Omental fat pad (tissue), 4 donors: Measurements from ENCODE around the gene JAZF1. TPM values are rescaled to one million over a fixed set of nuclear protein-coding genes. Genes with fewer than 3 reads are reported as not detected.
"Not testable (repeated sequence)": the region's sequence is repeated elsewhere in the genome, so short reads cannot be mapped to it uniquely, and the experiment has no call there.

Source experiments
- ATAC-seq: fragments of 150-250 bp; one replicate; pipeline ENCODE4 v1.9.1; 2016; ENCODE audit warnings: mild to moderate bottlenecking, moderate library complexity; ENCODE audit not compliant: low FRiP score
- DNase-seq: peaks from one replicate; pipeline ENCODE4 v3.0.0-alpha.2; 2019; ENCODE audit warnings: low spot score
- total RNA-seq, 4 donors: library from RNA; depleted of rRNA; stranded (reverse); fragments of >200 nt; gene quantifications; one replicate each; pipeline ENCODE4 v1.1.0, GENCODE V29; 2016
- TF ChIP-seq, protein P1 (sequence below), 3 donors: fragments of 450-650 bp; IDR thresholded peaks; one replicate each; pipeline ENCODE4 v1.5.1; 2016 to 2017; ENCODE audit warnings: antibody characterized with exemption in 3 of 3, mild to moderate bottlenecking in 3 of 3, moderate library complexity in 2 of 3

JAZF1 gene
- total RNA-seq, 4 donors from 2014 or later: 12.1 to 15.3 (median 12.8) TPM

DNA sequence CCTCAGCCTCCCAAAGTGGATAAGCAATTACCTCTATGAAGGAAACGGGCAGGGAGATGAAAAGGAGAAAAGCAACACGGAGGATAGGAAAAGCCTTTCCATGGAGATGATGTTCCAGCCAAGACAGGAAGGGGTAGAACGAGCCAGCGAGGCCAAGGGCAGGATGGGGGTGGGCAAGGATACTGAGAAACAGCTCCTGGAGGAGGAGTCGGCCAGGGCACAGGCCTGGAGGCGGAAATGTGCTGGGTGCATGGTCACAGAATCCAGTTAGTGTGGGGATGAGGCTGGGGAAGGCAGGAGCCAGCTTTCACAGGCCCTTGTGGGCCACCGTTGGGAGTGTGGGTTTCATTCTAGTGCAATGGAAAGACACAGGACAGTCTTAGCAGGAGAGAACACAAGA is 162.6 kb downstream of the JAZF1 start:
- TF ChIP-seq, protein P1, sequence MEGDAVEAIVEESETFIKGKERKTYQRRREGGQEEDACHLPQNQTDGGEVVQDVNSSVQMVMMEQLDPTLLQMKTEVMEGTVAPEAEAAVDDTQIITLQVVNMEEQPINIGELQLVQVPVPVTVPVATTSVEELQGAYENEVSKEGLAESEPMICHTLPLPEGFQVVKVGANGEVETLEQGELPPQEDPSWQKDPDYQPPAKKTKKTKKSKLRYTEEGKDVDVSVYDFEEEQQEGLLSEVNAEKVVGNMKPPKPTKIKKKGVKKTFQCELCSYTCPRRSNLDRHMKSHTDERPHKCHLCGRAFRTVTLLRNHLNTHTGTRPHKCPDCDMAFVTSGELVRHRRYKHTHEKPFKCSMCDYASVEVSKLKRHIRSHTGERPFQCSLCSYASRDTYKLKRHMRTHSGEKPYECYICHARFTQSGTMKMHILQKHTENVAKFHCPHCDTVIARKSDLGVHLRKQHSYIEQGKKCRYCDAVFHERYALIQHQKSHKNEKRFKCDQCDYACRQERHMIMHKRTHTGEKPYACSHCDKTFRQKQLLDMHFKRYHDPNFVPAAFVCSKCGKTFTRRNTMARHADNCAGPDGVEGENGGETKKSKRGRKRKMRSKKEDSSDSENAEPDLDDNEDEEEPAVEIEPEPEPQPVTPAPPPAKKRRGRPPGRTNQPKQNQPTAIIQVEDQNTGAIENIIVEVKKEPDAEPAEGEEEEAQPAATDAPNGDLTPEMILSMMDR (IDR thresholded peaks at IDR 0.05): no peak
- no peak for ATAC-seq
- DNase-seq: no peak

DNA sequence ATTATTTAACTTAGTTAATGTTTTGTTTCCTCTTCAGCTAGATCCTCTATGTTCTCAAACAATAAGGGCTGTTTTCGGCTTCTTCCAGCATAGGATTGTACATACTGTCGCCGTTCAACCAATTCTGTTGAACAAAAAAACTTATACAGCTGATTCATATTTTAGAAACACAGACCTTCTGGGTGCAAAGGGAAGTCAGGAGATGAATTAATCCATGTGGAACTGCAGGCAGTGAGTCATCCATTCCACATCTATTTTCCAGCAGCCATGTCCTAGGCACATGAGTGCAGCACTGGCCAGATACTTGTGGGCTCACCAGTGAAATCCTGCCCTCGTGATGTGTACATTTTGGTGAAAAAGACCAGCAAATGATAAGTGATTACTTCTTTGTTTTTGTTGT is 163.2 kb downstream of the JAZF1 start:
- ATAC-seq (no peak), DNase-seq (no peak)
- TF ChIP-seq, protein P1 (IDR thresholded peaks at IDR 0.05): no peak

- no peak for DNase-seq
- ATAC-seq: no peak
- TF ChIP-seq, protein P1 (IDR thresholded peaks at IDR 0.05): no peak
Observed at GRCh38 chr7:28016297-28016696, 164.3 kb downstream of the JAZF1 start.

DNA sequence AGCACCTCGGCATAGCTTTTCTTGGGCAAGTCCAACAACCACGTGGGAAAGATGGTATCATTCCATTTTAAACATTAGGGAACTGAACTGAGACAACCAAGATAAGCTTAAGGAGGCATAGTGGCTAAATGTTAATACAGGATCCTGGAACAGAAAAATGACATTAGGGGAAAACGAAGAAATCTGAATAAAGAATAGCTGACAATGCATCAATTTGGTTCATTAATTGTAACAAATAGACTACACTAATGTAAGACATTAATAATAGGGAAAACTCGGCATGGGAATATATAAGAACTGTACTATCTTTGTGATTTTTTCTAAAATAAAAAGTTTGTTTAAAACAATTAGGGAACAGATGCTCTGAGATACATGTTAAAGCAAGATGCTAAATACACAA is 165.4 kb downstream of the JAZF1 start:
- TF ChIP-seq, protein P1 (IDR thresholded peaks at IDR 0.05): no peak
- no peak for DNase-seq
- no peak for ATAC-seq

- DNase-seq, ATAC-seq: not testable (repeated sequence)
Observed at GRCh38 chr7:28014340-28014739, 166.3 kb downstream of the JAZF1 start.

DNA sequence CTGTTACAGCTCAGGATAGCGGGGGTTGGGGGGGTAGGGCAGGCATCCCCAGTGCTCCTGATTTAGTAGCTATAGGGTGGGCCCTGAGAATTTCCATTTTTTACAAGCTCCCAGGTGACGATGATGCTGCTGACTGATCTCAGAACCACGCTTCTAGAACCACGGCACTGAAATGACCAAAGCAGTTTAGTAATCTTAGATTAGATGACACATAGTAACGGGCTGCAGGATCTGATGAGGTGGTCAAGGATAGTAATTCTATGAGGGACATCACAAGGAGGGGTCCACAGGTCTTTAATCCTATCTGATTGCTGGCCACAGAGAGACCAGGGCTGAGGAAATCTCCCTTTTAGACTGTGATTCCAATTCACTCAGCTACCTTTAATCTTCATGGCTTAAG is 167.2 kb downstream of the JAZF1 start:
- ATAC-seq: no peak
- TF ChIP-seq, protein P1 (IDR thresholded peaks at IDR 0.05): no peak
- DNase-seq: no peak

DNA sequence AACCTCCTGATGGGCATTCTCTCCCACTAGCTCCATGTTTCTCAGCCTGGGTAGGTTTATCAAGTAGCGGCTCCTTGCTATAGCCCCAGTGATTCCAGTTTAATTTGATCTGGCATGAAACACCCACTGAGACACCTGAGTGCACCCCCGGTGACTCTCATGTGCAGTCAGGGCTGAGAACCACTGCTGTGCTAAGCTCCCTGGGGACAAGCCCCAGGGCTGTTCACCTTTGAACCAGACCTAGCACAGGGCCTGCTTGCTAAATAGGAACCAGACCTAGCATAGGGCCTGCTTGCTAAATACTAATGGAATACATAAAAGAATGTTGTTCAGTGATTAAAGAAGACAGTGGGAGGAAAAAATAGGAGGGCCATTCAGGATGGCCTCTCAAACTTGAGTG is 167.6 kb downstream of the JAZF1 start:
- TF ChIP-seq, protein P1 (IDR thresholded peaks at IDR 0.05): no peak
- DNase-seq: no peak
- no peak for ATAC-seq

- TF ChIP-seq, protein P1 (IDR thresholded peaks at IDR 0.05): no peak
- no peak for ATAC-seq
- DNase-seq: no peak
Observed at GRCh38 chr7:28008911-28009310, 171.7 kb downstream of the JAZF1 start.
